Umbilical cord (tissue), 2 donors: ENCODE measurements around the gene DIO3. TPM values are rescaled to one million over a fixed set of nuclear protein-coding genes. Genes with fewer than 3 reads are reported as not detected.
"Not testable (repeated sequence)": the region's sequence is repeated elsewhere in the genome, so short reads cannot be mapped to it uniquely, and the experiment has no call there.

Source experiments
- DNase-seq: peaks from one replicate; pipeline ENCODE4 v3.0.0-alpha.2; 2015; ENCODE audit warnings: low spot score
- total RNA-seq: library from RNA; depleted of rRNA; stranded (reverse); fragments of >200 nt; gene quantifications from one replicate; pipeline ENCODE4 v1.2.3, GENCODE V29; 2014; ENCODE audit warnings: low replicate concordance; ENCODE audit not compliant: insufficient read depth

Gene DIO3
- total RNA-seq, 1 donor from 2014 or later, result 1.9 TPM

- no peak for DNase-seq
Measured at GRCh38 chr14:101542391-101542790, 18.9 kb upstream of the DIO3 start.

DNA sequence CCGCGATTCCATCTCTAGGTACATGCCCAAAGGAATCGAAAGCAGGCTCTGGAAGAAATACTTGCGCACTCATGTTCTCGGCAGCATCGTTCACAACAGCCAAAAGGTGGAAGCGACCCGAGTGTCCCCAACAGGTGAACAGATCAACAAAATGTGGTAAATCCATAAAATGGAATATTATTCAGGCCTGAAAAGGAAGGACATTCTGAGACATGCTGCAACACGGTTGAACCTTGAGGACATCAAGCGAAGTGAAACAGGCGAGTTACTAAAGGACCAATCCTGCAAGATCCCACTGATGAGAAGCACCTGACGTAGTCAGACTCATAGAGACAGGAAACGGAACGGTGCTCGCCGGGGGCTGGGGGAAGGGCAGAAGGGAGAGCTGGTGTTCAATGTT, 17.5 kb upstream of the DIO3 start:
- DNase-seq, result no peak

DNA sequence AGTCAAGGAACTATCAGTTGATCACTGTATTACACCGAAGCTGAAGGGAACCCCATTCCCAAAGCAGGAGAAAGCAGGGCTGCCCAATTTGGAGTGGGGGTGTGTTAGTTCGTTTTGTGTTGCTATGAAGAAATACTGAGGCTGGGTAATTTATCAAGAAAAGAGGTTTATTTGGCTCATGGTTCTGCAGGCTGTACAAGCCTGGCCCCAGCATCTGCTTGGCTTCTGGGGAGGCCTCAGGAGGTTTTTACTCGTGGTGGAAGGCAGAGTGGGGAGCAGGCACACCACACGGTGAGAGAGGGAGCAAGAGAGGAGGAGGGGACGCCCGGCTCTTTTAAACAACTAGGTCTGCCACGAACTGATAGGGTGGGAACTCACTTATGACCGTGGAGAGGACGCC, 16.7 kb upstream of the DIO3 start:
- no peak for DNase-seq

- no peak for DNase-seq
Measured at GRCh38 chr14:101546706-101547105, 14.6 kb upstream of the DIO3 start.

DNA sequence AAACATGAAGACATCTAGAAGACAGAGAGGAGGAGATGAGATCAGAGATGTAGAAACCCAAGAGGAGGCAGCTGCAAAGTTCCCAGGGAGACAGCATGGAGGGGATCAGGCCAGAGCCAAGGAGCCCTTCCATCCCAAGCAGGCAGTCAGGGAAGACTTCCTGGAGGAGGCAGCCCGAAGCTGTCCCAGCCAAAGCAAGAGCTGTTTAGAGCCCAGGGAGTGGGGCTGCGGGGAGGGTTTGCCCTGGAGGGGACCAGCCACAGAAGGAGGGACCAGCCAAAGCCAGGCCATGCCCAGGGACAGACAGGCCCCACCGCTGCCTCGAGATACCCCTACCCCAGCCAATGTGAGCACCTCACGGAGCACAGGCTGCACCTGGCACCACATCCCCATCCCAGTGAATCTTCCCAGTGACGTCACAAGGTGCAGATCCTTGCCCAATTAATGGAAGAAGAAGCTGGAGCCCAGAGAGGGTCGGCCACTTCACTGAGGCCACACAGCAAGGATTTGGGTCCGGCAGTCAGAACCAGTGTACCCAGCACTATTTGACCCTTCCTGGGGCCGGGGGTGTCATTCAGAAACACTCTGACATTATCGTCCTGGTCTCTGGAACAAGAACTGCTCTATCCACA, 14.1 kb upstream of the DIO3 start:
- DNase-seq, result no peak

- DNase-seq, result no peak
Measured at GRCh38 chr14:101547961-101548669, 13.2 kb upstream of the DIO3 start.

DNA sequence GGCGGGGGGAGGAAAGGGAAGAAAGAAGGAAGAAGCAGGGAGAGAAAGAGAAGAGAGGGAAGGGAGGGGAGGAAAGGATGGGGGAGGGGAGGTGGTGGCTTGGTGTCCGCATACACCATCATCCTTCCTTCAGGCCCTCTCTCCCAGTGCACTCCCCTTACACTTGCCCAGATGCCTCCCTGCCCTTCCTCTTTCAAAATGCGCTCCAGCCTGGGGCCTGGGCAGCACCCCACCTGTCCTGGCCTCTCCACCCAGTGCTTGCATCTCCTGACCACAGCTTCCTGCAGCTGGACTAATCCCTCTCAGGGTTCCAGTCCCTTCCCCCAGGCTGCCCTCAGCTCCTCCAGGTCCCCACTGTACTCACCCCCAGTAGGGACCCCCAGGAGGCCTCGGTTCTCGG, 12.6 kb upstream of the DIO3 start:
- DNase-seq, result no peak

- DNase-seq, result no peak
Measured at GRCh38 chr14:101549154-101549553, 12.1 kb upstream of the DIO3 start.

- DNase-seq, result not testable (repeated sequence)
Measured at GRCh38 chr14:101550202-101550912, 10.9 kb upstream of the DIO3 start.

GRCh38 chr14:101551729-101552595, 9.3 kb upstream of the DIO3 start:
- no peak for DNase-seq

DNA sequence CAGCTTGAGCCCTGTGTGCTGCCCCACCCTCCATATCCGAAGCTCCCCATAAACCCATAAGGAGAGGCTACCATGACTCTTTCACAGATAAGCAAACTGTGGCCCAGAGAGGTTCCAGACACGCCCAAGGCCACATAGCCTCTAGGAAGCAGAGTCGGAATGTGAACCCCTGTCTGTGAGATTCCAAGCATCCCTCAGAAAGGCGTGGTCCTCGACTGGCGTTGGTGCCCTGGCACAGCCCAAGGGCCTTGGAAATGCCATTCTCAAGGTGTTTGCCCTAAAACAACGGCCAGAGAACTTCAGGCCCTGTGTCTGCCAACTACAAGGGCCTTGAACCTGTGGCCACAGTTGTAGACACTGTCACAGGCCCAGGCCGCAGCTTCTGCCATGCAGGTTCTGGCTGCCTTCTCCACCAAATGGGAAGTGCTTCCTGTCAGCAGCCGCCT, 8.5 kb upstream of the DIO3 start:
- no peak for DNase-seq

DNA sequence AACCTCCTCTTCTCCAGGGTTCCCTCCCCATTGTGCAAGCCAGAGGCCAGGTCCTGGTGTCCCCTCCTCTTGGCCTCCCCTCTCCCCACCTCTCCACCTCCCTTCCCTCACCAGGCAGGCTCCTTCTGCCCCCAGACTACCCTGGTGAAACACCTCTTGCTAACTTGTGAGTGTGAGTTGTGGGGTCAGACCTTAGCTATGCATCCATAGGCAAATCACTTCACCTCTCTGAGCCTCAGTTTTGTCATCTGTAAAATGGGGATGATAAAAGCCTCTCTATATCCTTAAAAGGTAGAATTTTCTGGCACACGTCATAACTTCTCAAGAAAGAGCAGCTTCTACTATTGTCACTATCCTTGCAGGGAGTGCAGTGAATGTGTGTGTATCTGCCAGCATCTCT, 7.9 kb upstream of the DIO3 start:
- no peak for DNase-seq

DNA sequence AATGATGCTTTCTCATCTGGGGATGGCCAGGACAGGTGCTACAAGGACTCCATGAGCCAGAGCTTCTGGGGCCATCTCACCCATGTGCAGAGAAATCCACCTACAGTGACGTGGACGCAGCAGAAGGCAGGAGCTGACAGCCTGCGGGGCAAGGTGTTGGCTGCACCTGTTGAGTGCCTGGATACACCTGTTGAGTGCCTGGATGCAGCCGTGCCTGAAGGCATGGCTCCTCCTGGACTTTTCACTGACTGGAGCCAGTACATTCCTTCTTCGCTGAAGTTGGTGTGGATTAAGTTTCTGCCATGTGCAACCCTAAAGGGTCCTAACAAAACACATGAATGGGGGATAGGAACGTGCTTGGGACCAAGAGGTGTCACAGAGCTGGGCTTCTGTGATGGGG, 7.4 kb upstream of the DIO3 start:
- no peak for DNase-seq

DNA sequence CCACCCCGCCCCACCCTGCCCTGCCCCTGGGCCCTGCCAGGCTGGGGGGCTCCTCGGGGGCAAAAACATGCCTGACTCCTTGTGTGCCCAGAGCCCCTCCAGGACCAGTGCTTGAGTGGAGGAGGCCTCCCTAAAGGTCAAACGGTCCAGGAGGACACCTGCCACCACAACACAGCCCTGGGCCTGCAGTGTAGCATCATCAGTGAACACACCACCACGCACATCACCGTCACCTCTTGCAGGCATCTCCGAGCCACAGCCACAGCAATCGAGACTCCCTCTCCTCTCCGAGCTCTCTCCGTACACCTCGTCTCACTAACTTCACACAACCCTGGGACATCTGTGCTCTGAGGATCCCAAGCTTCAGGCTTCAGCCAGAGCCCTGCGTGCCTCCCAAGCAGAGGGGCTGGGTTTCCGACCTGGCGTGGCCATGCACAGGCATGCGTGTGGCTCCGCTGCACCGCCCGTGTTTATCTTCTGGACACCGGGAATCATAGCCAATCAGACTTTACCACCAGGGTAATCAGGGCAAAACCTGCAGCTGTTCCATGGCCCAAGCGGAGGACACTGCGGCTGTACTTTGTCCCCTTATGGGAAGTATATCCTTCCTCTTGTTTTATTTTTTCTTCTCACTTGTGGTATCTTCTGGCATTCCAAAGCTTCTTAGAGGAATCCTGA, 6.2 kb upstream of the DIO3 start:
- DNase-seq, result peak; percentile 33

DNA sequence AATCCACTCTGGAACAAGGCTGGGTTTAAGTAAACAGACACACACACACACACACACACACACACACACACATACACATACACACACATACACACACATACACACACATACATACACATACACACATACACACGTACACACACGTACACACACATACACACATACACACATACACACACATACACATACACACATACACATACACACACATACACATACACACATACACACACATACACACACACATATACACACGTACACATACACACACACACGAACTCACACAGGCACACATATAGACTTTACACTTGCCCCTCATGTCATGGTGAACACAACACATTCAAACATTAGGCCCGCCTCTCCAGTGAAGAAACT, 5.6 kb upstream of the DIO3 start:
- not testable (repeated sequence) for DNase-seq

DNA sequence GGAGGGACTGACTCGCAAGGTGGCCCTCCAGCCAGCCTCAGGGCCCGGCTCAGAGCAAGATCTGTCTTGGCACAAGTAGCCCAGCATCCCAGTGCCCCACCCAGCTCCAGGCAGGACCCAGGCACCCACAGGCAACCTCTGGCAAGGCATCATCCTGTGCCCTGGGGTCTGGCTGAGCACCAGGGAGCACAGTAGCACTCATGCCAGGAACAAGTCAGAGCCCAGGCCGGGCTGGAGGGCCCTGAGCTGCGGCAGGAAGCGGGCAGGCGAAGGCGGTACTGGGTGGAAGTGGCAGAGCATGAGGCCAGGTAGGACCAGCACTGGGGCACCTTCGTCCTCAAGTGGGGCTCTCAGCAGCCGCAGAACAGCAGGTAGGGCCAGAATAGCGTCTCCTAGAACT, 5.2 kb upstream of the DIO3 start:
- no peak for DNase-seq

- no peak for DNase-seq
Measured at GRCh38 chr14:101556566-101557320, 4.6 kb upstream of the DIO3 start.

DNA sequence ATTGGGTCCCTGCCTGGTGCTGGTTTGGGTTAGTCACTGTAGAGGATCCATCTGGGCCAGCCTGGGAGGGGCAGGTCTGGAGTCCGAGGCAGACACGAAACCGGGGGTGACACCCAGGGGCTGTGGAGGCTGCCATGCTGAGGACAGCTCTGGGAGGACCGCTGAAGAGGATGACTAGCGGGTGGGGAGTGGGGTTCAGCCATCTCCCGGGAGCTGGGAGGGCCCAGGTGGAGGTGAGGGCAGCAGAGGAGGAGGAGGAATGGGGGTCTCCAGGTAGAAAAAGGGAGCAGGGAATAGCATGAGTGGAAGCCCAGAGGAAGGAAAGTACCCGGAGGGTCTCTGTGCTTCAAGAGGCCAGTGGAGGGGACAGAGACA, 4.0 kb upstream of the DIO3 start:
- no peak for DNase-seq

DNA sequence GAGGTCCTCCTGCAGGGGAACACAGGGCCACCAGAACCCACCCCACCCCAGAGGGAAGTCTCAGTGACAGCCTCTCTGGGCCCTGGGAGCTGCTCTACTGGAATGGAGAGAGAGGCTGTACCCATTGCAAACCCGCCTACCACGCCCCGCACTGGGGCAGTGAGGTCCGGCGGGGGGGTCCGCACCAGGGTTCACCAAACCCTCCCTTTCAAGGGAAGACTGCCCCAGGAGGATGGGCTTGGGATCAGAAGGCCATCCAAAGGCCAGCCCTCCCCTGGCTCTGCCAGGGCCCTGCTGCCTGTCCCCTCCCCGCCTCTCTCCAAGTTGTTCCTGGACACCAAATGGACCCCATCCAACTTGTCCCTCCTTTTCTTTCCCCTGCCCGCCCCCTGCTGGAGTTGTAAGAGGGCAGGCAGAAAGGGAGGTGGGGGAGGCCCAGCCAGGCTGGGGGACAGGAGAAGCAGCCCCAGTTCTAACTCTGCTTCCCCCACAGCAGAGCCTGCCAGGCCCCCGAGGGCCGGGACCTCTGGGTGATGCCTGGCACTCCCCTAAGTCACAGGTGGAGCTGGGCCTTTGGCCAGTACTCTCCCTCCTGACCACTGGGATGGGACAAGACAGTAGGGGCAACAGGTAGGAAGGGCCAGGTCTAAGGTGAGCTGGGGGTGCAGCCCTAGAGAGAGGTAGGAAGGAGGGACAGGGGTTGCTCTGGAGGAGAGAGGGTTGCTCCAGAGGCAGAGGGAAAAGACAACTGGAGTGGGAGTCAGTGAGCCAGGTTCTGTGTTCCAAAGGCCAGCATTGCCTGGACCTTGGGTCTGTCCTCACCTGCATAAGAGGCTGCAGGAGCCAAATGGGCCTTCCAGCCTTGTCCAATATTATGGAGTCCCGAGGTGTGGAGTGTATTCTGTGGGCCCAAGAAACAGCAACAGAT, 3.2 kb upstream of the DIO3 start:
- DNase-seq, result peak; percentile 26
